HG03064 (cell line): ENCODE results near the gene C2orf76.
A peak's percentile ranks its signal among the peaks of the same experiment; 100 is the strongest.
"Not testable (repeated sequence)": the region's sequence is repeated elsewhere in the genome, so short reads cannot be mapped to it uniquely, and the experiment has no call there.

Experiments used
- ATAC-seq: cut with Tn5 transposase; IDR thresholded peaks from one replicate; pipeline ENCODE4 v1.9.1; 2021; ENCODE audit warnings: low read depth; ENCODE audit not compliant: unreplicated experiment

The C2orf76 gene

DNA sequence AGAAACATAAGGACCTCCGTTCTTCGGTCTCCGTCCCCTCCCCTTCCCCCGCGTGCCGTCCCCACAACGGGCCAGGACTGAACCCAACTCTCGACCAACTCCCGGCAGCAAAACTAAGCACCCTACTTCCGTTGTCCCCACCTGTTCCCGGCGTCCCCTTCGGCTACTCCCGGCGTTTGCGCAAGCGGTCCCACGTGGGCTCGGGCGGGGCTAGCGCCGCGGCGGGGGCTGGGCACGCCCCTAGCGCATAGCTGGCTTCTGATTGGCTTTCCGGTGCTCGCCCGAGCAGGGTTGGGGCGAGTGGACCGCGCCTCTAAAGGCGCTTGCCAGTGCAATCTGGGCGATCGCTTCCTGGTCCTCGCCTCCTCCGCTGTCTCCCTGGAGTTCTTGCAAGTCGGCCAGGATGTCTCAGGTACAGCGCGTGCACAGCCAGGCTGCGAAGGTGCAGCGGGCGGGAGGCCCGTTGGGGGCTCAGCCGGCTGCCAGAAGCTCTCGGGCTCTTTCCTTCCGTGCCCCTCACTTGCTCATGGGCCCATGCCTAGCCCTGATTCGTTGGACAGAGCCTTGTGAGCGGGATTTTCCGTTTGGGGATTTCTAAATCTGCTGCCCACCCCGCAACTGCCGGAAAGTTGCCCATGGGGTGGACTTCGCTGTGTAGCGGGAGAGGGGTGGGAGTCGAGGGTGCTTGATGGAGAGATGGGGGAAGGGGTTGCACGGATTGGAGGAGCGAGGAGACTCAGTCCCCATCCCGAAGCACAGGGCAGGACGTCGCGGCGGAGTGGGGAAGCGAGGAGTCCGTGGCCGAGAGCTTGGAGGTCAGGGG, at the start of gene C2orf76, which contains the start of gene DBI:
TSS of gene C2orf76 (minus strand) at position 186 of the 823 bp plus-strand sequence. CDS start 26,875 bp downstream, outside the sequence.
TSS of gene DBI (plus strand) at position 329 of the 823 bp plus-strand sequence. CDS start at position 404, 75 bp downstream.
- peak; percentile 93 for ATAC-seq

DNA sequence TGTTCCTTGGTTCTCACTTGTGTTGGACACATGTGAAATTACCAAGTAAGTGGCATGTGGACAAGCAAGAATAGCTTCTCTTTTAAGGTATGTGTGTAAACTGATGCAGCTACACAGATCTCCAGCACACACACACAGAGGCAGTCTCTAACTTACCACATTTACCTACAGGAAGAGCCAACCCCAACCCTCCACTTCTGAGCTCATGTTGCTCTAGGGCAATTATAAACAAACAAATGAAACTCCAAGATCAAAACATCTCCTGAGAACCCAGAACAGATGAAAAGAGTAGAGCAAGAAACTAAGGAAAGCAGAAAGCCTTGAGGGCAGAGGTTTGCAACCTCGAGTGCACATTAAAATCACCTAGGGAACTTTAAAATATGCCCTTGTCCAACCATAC, 49.0 kb upstream of the C2orf76 start:
- ATAC-seq, result no peak

DNA sequence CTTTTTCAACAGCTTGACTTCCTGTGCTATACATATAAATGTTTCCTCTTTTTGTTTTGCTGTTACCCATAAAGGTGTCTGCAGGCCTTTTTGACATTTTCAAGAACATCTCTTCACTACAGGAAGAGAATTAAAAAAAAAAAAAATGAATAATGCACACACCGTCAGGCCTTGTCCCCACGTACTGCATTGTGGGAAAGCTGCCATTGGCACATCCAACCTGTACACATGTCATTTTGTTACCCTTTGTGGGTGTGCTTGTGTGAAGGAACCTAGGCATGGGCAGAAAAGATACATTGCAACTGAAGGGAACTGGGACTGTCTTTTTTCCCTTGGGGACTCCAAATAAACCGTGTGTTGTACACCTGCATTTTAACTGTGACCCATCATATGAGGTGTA, 48.3 kb upstream of the C2orf76 start:
- ATAC-seq, result no peak

DNA sequence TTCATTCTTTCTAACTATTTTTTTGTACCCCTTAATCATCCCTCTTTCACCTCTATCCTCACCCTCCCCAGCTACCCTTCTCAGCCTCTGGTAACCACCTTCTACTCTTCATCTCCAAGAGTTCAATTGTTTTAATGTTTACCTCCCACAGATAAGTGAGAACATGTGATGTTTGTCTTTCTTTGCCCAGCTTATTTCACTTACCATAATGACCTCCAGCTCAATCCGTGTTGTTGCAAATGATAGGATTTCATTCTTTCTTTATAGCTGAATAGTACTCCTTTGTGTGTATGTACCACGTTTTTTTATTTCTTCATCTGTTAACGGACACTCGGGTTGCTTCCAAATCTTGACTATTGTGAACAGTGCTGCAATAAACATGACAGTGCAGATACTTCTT, 42.9 kb upstream of the C2orf76 start:
- ATAC-seq, result no peak

DNA sequence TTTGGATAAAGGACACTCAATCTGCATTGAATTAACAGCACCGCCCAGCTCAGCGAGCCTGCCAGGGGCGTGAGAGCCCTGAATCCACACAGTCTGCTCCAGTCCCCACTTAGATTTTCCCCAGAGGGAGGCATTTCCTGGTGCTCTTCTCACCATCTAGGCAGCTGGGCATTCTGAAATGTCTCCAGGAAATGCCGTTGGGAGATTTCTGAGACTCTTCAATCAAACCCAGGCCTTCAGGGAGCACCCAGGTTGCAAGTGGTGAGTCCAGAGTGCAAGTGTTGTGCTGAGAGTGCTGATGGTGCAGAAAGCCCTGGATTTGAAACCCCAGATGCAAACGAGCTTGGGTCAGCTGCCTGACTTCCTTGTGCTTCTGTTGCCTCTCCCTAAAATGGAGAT, 41.6 kb upstream of the C2orf76 start:
- ATAC-seq, result no peak

DNA sequence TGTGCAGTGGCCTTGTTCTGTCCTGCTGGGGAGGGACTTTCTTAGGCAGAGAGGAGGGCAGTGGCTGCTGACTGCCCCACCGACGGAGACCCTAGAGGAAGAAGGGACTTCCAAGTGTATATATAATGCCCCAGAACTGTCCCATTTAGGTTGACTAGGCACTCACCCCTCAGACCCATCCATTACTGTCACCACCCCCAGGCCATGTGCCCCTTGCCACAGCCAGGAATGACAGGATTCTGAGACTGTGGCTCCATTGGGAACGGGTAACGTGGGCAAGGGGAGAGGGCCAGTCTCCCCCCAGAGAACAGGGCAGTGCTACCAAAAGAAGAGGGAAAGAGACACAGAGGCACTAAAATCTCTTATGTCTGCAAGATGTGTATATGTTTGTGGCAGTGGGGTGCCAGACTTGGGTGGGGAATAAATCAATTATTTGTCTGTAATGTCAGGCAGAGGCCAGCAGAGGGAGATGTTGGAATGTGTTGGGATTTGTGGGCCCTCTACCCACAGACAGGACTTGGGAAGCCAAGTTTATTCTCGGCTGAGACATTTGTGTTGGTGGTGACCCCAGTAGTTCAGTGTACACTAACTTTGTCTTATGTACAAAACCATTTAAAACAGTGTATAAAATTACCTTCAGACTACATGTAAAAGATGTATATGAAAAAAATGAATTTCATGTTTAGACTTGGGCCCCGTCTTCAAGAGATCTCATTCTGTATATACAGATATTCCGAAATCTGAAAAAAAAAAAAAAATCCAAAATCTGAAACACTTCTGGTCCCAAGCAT, 41.0 kb upstream of the C2orf76 start:
- no peak for ATAC-seq

DNA sequence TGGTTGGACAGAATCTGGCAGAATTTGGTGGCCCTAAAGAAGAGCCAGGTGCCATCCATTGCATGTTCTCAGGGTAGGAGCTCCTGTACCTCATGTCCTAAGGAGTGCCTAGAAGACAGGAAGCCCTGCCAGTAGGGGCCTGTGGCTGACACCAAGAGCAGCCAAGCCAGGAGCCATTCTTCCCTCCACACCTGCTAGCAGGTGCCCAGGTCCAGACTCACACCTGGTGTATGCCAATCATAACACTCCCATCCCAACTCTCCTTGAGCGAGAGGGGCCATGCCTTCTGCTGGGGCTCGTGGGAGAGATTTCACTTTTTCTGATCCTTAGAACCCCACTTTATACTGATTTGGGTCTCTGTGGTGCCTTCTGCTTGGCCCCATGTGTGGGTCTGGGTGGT, 38.5 kb upstream of the C2orf76 start:
- no peak for ATAC-seq

DNA sequence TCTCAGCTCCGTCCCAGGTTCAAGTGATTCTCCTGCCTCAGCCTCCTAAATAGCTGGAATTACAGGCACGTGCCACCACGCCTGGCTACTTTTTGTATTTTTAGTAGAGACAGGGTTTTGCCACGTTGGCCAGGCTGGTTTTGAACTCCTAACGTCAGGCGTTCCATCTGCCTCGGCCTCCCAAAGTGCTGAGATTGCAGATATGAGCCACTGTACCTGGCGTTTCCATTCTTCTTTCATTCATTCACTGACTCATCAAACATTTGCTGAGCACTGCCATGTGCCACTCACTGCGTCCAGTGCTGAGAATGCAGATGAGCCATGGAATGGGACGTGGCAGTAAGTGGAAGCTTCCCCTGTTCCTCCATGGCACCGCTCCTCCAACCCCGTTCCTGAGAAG, 37.0 kb upstream of the C2orf76 start:
- ATAC-seq, result not testable (repeated sequence)

DNA sequence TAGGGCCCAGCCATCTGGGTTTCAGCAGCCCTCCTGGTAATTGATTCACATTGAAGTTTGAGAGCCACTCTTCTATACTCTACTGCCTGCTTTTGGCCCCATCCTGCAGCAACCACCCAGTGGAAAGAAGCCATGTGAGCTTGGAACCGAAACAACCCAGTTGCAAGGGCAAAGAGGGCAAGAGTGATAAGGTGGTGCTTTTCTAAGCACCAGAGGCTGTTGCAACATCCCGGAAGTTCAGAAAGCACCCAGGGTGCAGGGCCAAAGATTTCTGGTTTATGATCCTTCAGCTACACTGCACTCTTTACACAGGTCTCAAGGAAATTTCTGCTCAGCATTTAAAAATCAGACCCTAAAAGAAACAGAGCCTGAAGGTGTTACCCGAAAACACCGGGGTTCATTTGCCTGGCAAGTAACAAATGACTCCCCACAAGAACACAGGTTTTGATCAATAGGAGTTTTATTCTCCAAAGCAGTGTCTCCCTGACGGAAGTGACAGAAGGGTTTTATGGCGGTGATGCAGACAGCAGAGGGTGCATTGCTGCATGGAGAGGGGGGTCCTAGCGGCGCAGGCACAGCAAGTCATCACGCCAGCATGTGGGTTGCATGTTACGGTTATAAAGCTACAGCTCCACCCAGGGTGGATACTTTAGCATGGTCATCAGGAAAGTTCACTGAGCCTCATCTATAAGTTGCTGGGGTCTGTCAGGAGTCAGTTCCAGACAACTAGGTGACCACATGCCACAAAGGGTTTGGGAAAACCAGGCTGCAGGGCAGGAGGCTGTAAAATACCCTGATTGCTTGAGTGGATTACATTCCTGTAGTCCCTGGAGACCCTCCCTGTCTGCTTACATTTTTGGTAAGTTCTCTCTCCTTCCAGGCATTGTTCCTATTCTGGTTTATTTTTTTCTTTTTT, 36.3 kb upstream of the C2orf76 start:
- no peak for ATAC-seq

DNA sequence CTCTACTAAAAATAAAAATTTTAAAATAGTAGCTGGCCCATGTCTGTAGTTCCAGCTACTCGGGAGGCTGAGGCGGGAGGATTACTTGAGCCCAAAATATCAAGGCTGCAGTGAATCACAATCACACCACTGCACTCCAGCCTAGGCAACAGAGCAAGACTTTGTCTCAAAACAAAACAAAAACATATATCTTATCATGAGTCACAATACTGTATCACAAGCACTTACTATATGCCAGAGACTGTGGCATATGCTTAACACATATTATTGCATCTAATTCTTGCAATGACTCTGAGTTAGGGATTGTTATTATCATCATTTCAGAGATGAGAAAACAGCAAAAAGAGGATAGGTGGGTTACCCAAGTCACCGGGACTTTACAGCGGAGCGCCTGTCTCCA, 35.5 kb upstream of the C2orf76 start:
- ATAC-seq, result no peak

DNA sequence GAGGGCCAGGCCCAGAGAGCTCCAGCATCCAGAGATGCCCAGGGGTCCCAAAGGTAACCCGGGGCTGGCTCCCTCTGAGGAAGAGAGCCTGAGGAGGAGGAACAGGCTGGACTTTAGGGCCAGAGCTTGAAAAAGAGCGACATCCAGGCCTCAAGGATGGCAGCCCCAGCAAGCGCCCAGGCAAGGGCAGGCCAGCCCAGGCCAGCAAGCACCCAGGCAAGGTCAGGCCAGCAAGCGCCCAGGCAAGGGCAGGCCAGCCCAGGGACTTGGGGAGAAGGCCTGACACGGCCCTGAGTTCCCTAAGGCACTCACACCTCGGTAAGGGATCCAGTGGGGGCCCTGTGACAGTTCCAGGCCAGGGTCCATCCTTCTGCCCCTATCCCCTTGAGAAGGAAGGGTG, 30.6 kb upstream of the C2orf76 start:
- ATAC-seq, result no peak

DNA sequence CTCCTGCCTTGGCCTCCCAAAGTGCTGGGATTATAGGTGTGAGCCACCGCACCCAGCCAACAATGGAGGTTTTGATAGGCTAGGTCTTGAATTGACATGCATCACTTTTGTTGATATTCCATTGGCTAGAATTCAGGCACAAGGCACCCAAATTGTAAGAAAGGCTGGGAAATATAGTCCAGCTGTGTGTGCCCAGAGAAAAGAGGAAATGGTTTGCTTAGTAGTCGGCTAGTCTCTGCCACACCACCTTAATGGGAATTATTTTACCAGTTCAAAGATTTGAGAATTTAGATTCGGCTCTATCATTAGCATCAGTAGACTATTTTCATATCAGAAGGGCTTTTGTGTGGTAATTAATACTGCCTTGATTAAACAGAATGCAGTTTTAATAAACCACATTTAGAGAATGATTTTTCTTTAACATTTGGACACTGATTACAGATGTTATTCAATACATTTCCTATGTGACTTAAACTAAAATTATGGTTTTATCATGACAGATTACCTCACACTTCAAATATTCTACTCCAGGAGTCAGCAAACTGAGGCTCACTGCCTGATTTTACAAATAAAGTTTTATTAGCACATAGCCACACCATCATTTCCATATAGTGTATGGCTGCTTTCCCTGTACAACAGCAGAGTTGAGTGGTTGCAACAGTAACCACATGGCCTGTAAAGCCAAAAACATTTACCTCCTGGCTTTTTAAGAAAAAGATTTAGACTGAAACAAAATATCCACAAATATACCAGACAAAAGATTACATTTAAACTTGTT, 27.5 kb upstream of the C2orf76 start:
- no peak for ATAC-seq

DNA sequence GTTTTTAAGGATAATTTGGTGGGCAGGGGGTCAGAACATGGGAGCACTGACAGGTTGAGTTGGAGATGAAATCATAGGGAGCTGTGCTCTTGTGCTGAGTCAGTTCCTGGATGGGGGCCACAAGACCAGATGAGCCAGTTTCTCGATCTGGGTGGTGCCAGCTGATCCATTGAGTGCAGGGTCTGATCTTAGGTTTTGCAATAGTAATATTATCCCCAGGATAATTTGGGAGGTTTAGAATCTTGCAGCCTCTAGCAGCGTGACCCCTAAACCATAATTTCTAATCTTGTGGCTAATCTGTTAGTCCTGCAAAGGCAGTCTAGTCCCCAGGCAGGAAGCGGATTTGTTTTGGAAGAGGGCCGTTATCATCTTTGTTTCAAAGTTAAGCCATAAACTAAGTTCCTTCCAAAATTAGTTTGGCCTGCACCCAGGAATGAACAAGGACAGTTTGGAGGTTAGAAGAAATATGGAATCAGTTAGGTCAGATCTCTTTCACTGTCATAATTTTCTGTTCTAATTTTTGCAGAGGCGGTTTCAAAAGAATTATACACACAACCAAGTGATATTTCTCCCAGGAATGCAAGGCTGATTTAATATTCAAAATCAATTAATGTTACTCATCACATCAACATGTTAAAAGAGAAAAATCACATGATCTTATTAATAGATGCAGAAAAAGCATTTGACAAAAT, 23.1 kb upstream of the C2orf76 start:
- no peak for ATAC-seq

DNA sequence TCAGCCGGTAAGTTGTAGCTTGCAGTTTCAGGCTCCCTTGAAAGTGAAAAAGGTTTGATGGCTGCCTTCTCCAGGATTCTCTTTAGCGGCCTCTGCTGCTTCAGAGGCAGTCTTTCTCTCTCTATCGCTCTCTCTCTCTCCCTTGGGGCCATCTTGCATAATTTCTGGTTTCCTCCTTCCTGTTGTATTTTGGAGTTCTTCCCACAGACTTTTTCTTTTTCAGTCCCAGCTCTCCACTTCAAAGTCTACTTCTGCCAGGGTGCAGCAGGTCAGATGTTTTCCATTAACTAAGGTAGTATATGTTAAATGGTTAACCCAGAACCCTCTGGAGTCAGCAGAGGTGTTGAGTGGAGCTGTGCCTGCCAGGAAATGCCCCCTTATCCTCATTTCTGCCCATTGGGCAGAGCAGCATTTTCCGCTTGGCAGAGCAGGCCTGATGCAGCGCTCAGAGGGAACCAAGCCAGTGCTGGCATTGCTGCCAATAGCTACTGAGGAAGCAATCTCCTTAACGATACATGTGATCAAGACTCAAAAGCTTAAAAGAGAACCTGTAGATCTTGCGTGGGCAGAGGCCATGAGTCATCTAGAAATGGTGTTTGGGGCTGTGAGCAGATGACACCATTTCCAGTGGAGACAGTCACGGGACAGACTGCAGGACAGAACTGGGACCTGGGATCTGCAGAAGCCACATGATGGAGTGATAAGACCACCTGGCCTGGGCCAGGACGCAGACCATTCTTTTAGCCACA, 20.9 kb upstream of the C2orf76 start:
- ATAC-seq, result peak; percentile 80

DNA sequence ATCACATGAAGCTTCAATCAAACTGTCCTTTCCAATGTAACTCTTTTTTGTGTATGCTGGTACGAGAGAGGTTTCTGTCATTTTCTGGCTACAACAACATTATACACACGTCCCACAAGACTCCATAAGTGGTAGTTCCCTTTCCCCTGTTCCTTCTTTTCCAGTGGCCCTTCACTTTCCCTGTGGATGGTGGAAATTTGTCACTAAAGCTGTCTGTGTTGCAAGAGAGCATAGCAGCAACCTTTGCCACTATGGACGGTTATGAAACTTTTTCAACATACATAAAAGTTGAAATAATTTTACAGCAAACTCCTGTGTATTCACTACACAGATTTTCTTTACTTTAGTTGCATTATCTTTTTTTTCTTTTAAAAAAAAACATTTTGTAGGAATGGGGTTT, 18.8 kb upstream of the C2orf76 start:
- no peak for ATAC-seq

DNA sequence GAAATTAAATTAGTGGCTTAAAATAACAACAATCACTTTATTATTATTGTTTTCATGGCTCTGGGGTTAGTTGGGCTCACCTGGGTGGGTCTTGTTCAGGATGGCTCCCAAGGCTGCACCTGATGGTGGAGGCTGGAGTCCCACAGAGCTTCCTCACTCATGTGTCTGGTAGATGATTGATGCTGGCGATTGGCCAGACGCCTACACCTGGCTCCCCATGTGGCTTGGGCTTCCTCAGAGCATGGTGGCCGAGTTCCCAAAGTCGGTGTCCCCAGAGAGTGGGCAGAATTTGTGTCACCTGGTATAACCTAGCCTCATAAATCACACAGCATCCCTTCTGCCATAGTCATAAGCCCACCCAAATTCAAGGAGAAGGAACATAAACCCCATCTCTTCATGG, 18.3 kb upstream of the C2orf76 start:
- no peak for ATAC-seq

DNA sequence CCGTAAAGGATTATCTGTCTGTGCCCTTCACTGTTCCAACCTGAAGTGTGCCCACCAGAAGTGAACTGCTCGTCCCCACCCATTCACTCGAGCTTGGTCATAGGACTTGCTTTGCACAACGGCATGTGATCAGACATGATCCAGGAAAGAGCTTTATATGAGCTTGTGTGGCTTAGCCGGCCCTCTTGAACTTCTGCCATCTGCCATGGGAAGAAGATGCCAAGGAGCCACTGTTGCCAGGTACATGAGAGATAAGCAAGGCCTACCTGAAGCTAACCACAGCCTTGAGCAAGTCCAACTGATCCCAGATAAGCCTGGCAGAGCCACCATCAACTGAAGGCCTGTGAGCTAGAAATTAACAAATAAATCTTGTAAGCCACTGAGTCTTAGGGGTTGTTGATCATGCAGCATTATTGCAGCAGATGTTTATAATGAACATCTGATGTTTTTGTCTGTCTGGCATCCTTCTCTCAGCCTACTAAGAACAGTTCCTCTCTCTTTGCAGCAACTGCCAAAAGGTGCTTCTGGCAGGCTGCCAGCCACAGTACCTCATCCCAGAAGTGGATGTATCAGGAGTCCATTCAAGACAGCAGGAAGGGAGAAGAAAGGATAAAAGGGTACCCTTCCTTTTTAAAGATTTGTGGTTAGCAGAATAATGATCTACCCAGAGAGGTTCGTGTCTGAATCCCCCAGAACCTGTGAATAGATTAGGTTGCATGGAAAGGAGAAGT, 16.9 kb upstream of the C2orf76 start:
- no peak for ATAC-seq

DNA sequence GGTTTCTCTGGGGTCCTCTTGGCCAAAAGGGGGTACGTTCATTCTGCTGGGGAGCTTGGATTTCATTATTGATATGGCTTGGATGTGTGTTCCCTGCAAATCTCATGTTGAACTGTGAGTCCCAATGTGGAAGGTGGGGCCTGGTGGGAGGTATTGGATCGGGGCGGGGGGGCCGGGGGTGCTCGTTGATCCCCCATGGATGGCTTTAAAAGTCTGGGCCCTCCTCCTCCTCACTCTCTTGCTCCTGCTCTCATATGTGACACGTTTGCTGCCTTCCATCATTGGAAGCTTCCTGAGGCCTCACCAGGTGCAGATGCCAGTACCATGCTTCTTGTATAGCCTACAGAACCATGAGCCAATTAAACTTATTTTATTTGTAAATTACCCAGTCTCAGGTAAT, 11.9 kb upstream of the C2orf76 start:
- no peak for ATAC-seq
